NCI-H128 (cell line): ENCODE measurements around the gene PREX1.

ENCODE experiments used
- DNase-seq: peaks from one replicate; lab custom pipeline; 2025; ENCODE audit not compliant: unreplicated experiment; lab: John Stamatoyannopoulos, UW

Gene PREX1

GRCh38 chr20:48686238-48687116 is 141.3 kb downstream of the PREX1 start:
- DNase-seq, result no peak

DNA sequence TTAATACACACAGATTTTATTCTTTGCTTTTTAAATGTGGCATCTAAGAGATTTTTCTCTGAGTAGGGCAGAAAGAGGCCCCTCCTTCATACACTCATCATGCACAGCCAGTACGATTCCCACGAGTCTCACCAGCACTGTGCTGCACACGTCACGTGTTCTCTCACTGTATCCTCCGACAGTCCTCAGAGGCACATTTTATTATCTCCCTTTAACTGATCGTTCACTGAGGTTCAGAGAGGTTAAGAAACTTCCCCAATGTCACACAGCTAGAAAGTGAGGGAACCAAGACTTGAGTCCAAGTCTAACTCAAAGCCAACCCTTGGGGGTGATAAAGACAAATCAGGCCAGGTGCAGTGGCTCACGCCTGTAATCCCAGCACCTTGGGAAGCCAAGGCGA is 142.5 kb downstream of the PREX1 start:
- DNase-seq, result no peak

DNA sequence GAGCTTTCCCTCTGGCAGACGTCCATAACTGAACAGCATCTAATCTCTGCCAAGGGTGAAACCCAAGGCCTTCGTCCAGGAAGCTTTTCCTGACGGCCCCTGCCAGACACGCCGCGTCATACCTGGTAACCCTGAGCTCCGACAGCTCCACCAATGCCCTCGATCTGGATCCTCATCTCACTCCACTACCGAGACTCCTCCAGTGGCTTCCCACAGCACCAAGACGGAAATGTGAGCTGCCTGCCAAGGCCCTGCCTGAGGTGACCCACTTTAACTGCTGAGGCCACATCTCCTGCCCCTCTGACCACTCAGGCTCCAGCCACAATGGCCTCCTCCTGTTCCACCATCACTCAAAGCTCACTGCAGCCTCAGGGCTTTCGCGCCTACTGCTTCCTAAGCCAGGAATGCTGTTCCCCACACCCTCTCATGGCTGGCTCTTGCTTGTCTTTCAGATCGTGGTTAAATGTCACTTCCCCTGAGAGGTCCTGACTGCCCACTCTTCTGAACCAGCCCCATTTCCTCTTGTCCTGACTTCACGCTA is 143.2 kb downstream of the PREX1 start:
- DNase-seq, result no peak

DNA sequence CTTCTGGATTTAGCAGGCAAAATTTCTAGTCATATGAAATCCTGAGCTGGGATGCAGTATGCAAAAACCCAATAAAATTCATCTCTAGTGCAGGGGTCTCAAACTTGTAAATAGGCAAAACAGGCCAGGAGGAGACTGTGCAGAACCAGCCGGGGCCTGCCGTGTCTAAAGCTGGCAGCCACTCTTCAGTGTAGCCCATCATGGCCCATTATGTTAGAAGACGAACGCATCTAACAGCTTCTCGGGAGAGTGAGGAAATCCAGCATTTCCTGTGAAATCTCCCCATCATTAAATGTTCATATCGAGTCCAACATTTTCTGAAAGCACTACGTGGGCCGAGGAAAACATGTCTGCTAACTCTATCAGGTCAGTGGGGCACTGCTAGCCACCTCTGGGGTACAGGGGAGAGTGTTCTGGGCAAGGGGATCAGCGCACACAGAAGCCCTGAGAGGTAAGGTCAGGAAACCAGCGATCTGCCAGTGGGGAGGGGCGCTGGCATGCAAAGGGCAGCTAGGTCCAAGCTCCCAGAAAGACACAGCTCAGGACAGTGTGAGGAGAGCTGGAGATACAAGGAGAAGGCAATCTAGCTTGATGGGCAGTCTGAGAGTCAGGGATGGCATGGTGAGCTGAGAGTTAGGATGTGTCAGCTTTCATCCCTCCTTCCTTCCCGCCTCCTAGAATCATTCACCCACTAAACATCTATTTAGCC is 144.2 kb downstream of the PREX1 start:
- no peak for DNase-seq

DNA sequence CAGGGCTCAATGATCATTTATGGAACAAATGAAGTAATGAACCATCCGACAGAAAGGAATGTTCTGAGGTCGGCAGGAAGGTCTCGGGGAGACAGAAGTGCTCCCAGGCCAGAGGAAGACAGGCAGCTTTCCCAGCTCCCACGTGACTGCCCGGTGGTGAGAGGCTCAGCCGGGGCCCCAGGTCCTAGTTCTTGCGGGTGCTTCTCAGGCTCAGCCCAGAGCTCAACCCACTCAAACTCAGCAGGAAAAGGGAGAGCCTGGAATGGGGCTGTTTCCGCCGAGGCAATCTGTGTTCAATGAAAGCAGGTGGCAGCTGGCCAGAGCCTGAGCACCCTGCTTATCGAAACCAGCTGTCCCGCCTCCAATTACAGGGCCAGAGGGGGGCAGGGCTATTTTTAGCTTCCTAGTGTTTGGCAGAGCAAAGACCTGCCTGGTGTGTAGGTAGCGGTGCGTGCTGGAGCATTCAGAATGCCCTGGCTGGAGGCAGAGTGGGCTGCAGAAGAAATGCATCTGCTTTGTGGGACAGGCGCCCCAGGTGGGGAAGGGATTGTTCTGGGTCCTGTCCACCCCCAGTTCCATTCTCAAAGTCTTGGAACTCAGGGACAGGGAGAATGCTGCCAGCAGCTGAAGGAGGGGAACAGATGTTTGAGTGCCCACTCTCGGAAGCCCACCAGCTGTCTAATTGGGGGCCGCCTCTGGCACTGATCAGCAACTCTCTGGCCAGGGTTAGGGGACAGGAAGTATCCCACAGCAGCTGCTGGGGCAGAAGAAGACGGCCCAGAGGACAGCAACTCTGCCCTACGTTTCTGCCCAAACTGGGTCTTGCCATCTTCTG is 145.1 kb downstream of the PREX1 start:
- DNase-seq, result peak; percentile 93

- DNase-seq, result no peak
Observed at GRCh38 chr20:48681873-48682426, 145.8 kb downstream of the PREX1 start.

- DNase-seq, result no peak
Observed at GRCh38 chr20:48681201-48681872, 146.5 kb downstream of the PREX1 start.

GRCh38 chr20:48680650-48681049 is 147.1 kb downstream of the PREX1 start:
- no peak for DNase-seq

- no peak for DNase-seq
Observed at GRCh38 chr20:48679599-48679998, 148.2 kb downstream of the PREX1 start.

GRCh38 chr20:48679011-48679410 is 148.8 kb downstream of the PREX1 start:
- DNase-seq, result no peak

- DNase-seq, result no peak
Observed at GRCh38 chr20:48678421-48678820, 149.4 kb downstream of the PREX1 start.

- no peak for DNase-seq
Observed at GRCh38 chr20:48676795-48677460, 150.9 kb downstream of the PREX1 start.

- no peak for DNase-seq
Observed at GRCh38 chr20:48676125-48676524, 151.7 kb downstream of the PREX1 start.

DNA sequence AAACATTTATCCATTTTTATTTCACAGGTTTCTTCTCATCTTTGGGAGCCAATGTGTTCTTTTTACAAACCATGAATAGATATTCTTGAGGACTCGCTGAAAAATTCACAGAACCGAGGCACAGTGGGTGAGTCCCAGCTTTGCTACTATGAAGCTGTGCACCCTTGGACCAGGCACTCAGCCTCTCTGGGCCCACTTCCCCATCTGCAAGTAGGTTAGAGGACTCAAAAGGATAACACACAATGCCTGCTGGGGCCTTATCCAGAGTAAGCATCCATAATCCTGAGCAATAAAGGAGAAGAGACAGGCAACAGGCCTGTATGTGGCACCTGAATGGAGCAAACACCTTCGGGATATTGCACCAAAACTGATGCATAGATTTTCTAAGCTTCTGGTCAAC is 153.3 kb downstream of the PREX1 start:
- DNase-seq, result no peak

- DNase-seq, result no peak
Observed at GRCh38 chr20:48673507-48673906, 154.3 kb downstream of the PREX1 start.

GRCh38 chr20:48672324-48672723 is 155.5 kb downstream of the PREX1 start:
- DNase-seq, result no peak

GRCh38 chr20:48671141-48671540 is 156.7 kb downstream of the PREX1 start:
- DNase-seq, result no peak

GRCh38 chr20:48669946-48670605 is 157.7 kb downstream of the PREX1 start:
- no peak for DNase-seq

DNA sequence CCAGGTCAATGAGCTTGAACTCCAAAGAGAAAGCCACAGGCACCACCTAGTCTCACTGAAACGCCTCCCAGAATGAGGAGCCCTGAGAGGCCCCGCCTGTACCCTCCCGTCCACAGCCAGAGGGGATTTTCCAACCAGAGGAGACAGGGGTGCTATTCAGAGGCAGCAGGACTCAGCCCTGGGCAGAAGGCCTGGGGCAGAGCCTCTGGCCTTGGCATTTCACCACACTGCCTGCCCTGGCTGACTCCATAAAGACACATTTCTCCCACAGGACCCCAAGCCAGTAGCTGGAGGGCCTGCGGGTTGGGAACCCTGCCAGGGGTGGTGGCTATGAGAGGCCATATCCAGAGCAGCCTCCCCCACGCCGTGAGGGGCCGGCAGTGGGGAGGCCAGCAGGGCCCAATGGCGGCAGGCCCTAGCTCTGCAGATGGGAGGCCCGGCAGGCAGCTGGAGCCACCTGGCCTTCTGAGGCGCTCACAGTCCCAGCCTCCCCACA is 159.3 kb downstream of the PREX1 start:
- DNase-seq, result no peak
